ENCODE measurements around the gene SOX6. TPM values are rescaled to one million over a fixed set of nuclear protein-coding genes. Genes with fewer than 3 reads are reported as not detected.

The SOX6 gene
- total RNA-seq, 4 donors from 2014 or later, result 1.6 to 22.7 (median 6.9) TPM

DNA sequence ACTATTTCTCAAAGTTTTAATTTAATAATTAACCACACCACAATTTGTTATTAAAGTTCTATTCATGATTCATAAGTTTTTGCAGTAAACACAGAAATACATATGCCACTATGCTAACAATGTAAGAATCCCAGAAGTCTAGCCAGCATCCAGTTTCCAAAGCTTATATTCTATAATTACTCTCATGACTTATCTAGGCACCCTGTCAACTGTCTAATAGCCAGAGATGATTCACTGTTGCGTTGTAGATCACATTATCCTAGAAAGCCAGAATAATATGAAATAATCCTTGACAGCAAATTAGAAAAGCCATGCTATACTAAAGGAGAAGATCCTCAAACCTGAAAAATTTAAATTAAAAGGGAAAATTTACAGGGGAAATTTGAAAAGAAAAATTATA lies 141.0 kb downstream of the SOX6 start:
- Histone ChIP-seq H3K27me3 (no peaks in the 10 kb centered on the region), H3K36me3 (no peaks in the 10 kb centered on the region), H3K27ac (no peak overlapping the region), H3K9me3 (no peaks in the 10 kb centered on the region), H3K4me3 (no peak overlapping the region), H3K4me1 (no peaks in the 10 kb centered on the region)
- 89 to 98% methylated on average over 1 of the region's 1 CpG for WGBS, 2 donors (ENCODE audit: low coverage in 1 of 2)
- no peak for DNase-seq
- TF ChIP-seq, protein P1, sequence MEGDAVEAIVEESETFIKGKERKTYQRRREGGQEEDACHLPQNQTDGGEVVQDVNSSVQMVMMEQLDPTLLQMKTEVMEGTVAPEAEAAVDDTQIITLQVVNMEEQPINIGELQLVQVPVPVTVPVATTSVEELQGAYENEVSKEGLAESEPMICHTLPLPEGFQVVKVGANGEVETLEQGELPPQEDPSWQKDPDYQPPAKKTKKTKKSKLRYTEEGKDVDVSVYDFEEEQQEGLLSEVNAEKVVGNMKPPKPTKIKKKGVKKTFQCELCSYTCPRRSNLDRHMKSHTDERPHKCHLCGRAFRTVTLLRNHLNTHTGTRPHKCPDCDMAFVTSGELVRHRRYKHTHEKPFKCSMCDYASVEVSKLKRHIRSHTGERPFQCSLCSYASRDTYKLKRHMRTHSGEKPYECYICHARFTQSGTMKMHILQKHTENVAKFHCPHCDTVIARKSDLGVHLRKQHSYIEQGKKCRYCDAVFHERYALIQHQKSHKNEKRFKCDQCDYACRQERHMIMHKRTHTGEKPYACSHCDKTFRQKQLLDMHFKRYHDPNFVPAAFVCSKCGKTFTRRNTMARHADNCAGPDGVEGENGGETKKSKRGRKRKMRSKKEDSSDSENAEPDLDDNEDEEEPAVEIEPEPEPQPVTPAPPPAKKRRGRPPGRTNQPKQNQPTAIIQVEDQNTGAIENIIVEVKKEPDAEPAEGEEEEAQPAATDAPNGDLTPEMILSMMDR (IDR thresholded peaks at IDR 0.05), result no peak
- TF ChIP-seq POLR2AphosphoS5 (IDR thresholded peaks at IDR 0.05) (no peak), EP300 (IDR thresholded peaks at IDR 0.05; ENCODE audit: low read depth) (no peak), POLR2A (IDR thresholded peaks at IDR 0.05) (no peak)
- intact Hi-C loops (cut with DNase I; ENCODE audit: low total_unique reads), result no loop called here
- in situ Hi-C loops (cut with MboI; ENCODE audit: low pct_ligation_motif_present in 1 of 4, low pct_unique_long_range_greater_than_20kb in 1 of 4, low sequenced_read_pairs in 3 of 4), result no loop called here

DNA sequence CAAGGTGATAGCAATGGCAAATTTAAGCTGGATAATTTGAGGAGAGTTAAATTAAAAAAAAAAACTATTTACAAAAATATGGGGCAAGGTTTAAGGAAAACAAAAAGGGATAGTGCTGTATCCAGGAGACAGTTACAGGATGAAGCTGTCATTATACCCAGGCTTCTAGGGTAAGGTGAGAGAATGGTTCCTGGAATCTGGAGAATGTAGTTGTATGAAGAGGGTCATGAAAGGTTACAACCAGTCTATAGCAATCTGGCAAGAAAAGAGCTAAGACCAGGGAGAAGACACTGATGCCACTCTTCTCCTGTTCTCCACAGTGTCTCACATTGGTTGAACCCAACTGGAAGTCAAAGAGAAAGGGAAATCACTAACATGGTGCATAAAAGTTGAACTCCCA lies 144.9 kb downstream of the SOX6 start:
- no peak for DNase-seq
- in situ Hi-C loops (cut with MboI; ENCODE audit: low pct_ligation_motif_present in 1 of 4, low pct_unique_long_range_greater_than_20kb in 1 of 4, low sequenced_read_pairs in 3 of 4), result no loop called here
- H3K4me3 ChIP-seq, result no peak overlapping the region
- H3K27ac ChIP-seq, result no peak overlapping the region
- no peak for TF ChIP-seq POLR2AphosphoS5 (IDR thresholded peaks at IDR 0.05)
- no peak for TF ChIP-seq EP300 (IDR thresholded peaks at IDR 0.05; ENCODE audit: low read depth)
- TF ChIP-seq POLR2A (IDR thresholded peaks at IDR 0.05), result no peak
- TF ChIP-seq, protein P1 (IDR thresholded peaks at IDR 0.05), result no peak
- H3K4me1 ChIP-seq, result no peaks in the 10 kb centered on the region
- intact Hi-C loops (cut with DNase I; ENCODE audit: low total_unique reads), result no loop called here
- no peaks in the 10 kb centered on the region for H3K36me3 ChIP-seq
- no peaks in the 10 kb centered on the region for H3K27me3 ChIP-seq
- no peaks in the 10 kb centered on the region for H3K9me3 ChIP-seq

DNA sequence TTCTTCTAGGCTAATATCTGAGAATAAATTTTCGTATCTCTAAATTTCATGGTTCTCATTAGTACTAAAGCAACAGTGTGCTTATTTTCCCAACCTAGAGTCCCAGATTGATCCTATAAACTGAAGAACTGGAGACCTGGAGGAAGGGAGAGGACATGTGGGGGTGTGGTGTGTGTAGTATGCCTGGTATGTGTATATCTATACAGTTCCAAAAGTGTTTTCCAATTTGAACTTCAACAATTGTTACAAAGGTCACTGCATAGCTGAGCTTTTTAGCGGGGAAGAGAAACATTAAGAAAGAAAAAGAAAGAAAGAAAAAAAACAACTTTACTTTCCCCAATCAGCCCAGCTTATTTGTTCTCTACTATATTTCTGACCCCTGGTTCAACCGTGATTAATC lies 152.1 kb downstream of the SOX6 start:
- WGBS, 2 donors (ENCODE audit: low coverage in 1 of 2), result 71 to 83% methylated on average over 3 of the region's 3 CpGs
- Histone ChIP-seq H3K9me3 (no peaks in the 10 kb centered on the region), H3K4me1 (no peaks in the 10 kb centered on the region), H3K27me3 (no peaks in the 10 kb centered on the region), H3K27ac (no peak overlapping the region), H3K4me3 (no peak overlapping the region), H3K36me3 (no peaks in the 10 kb centered on the region)
- intact Hi-C loops (cut with DNase I; ENCODE audit: low total_unique reads) (no loop called here), in situ Hi-C loops (cut with MboI; ENCODE audit: low pct_ligation_motif_present in 1 of 4, low pct_unique_long_range_greater_than_20kb in 1 of 4, low sequenced_read_pairs in 3 of 4) (no loop called here)
- no peak for TF ChIP-seq POLR2A (IDR thresholded peaks at IDR 0.05)
- TF ChIP-seq, protein P1 (IDR thresholded peaks at IDR 0.05), result no peak
- TF ChIP-seq POLR2AphosphoS5 (IDR thresholded peaks at IDR 0.05), result no peak
- no peak for TF ChIP-seq EP300 (IDR thresholded peaks at IDR 0.05; ENCODE audit: low read depth)
- no peak for DNase-seq

DNA sequence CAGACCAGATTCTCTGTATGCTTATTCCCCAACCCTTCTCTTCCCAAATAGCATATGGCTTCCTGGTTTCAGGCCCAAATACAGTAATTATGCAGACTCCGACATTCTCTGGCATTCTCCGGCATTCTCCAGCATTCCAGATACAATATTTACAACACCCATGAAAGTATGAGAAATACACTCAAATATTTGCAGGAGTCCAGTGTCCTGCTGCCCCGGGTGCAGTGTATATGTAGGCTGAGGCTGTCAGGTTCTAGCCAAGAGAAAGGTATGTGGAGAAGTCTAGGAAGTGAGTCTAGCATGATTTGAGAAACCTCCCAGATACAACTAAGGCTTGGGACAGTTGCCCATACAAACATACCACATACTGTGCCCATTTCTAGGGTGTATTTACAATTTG lies 160.7 kb downstream of the SOX6 start:
- H3K4me3 ChIP-seq, result no peak overlapping the region
- in situ Hi-C loops (cut with MboI; ENCODE audit: low pct_ligation_motif_present in 1 of 4, low pct_unique_long_range_greater_than_20kb in 1 of 4, low sequenced_read_pairs in 3 of 4) (loop anchor here in 1 of 4 donors (25.0 kb wide), 1 partner anchor 417 kb away; no protein-coding TSS in a partner anchor), intact Hi-C loops (cut with DNase I; ENCODE audit: low total_unique reads) (no loop called here)
- H3K36me3 ChIP-seq, result no peaks in the 10 kb centered on the region
- TF ChIP-seq POLR2A (IDR thresholded peaks at IDR 0.05) (no peak), EP300 (IDR thresholded peaks at IDR 0.05; ENCODE audit: low read depth) (no peak), POLR2AphosphoS5 (IDR thresholded peaks at IDR 0.05) (no peak)
- TF ChIP-seq, protein P1 (IDR thresholded peaks at IDR 0.05), result no peak
- no peaks in the 10 kb centered on the region for H3K9me3 ChIP-seq
- no peak for DNase-seq
- 54 to 67% methylated on average over 2 to 3 of the region's 3 CpGs for WGBS, 2 donors (ENCODE audit: low coverage in 1 of 2)
- no peaks in the 10 kb centered on the region for H3K27me3 ChIP-seq
- no peaks in the 10 kb centered on the region for H3K4me1 ChIP-seq
- H3K27ac ChIP-seq, result no peak overlapping the region
